GM08714 (cell line): ENCODE data around the gene RBPMS2.
"Not testable (repeated sequence)": the region's sequence is repeated elsewhere in the genome, so short reads cannot be mapped to it uniquely, and the experiment has no call there.

Experiments used
- H3K4me3 ChIP-seq: fragments of 200-500 bp; sonication (Bioruptor generic); 2 replicates; pipeline ENCODE4 v1.5.1; 2014; ENCODE audit warnings: mild to moderate bottlenecking, low read length, inconsistent platforms
- ZNF274 ChIP-seq: IDR thresholded peaks from 2 replicates; pipeline ENCODE4 v1.6.1; 2012; ENCODE audit warnings: mild to moderate bottlenecking, low read depth, low read length

Gene RBPMS2

GRCh38 chr15:64749167-64749566, 26.2 kb downstream of the RBPMS2 start:
- TF ChIP-seq ZNF274 = no peak
- no peak overlapping the region for H3K4me3 ChIP-seq

GRCh38 chr15:64748251-64748650, 27.1 kb downstream of the RBPMS2 start:
- no peak for TF ChIP-seq ZNF274

GRCh38 chr15:64747578-64747977, 27.8 kb downstream of the RBPMS2 start:
- no peak for TF ChIP-seq ZNF274
- H3K4me3 ChIP-seq = no peak overlapping the region

More at GRCh38 chr15:64748251-64748650, 27.1 kb downstream of the RBPMS2 start:
- no peak overlapping the region for H3K4me3 ChIP-seq

- no peak for TF ChIP-seq ZNF274
- H3K4me3 ChIP-seq = no peak overlapping the region
Observed at GRCh38 chr15:64746921-64747320, 28.5 kb downstream of the RBPMS2 start.

GRCh38 chr15:64746356-64746755, 29.0 kb downstream of the RBPMS2 start:
- TF ChIP-seq ZNF274 = no peak
- no peak overlapping the region for H3K4me3 ChIP-seq

- TF ChIP-seq ZNF274 = no peak
- no peak overlapping the region for H3K4me3 ChIP-seq
Observed at GRCh38 chr15:64743691-64744090, 31.7 kb downstream of the RBPMS2 start.

- no peak overlapping the region for H3K4me3 ChIP-seq
- TF ChIP-seq ZNF274 = no peak
Observed at GRCh38 chr15:64742921-64743320, 32.5 kb downstream of the RBPMS2 start.

GRCh38 chr15:64742385-64742784, 33.0 kb downstream of the RBPMS2 start:
- H3K4me3 ChIP-seq = no peak overlapping the region
- no peak for TF ChIP-seq ZNF274

GRCh38 chr15:64741708-64742107, 33.7 kb downstream of the RBPMS2 start:
- H3K4me3 ChIP-seq = not testable (repeated sequence)

- no peak for TF ChIP-seq ZNF274
- H3K4me3 ChIP-seq = no peak overlapping the region
Observed at GRCh38 chr15:64740311-64741170, 34.8 kb downstream of the RBPMS2 start.

GRCh38 chr15:64739577-64740143, 35.7 kb downstream of the RBPMS2 start:
- no peak overlapping the region for H3K4me3 ChIP-seq
- no peak for TF ChIP-seq ZNF274

- no peak for TF ChIP-seq ZNF274
- H3K4me3 ChIP-seq = no peak overlapping the region
Observed at GRCh38 chr15:64739156-64739555, 36.2 kb downstream of the RBPMS2 start.

- H3K4me3 ChIP-seq = no peak overlapping the region
- TF ChIP-seq ZNF274 = no peak
Observed at GRCh38 chr15:64738226-64739095, 36.9 kb downstream of the RBPMS2 start.

- TF ChIP-seq ZNF274 = no peak
- H3K4me3 ChIP-seq = no peak overlapping the region
Observed at GRCh38 chr15:64732156-64732860, 43.1 kb downstream of the RBPMS2 start.

- H3K4me3 ChIP-seq = no peak overlapping the region
- no peak for TF ChIP-seq ZNF274
Observed at GRCh38 chr15:64731805-64732151, 43.6 kb downstream of the RBPMS2 start.
